ENCODE data around the gene OR5H15.
"Not testable (repeated sequence)": the region's sequence is repeated elsewhere in the genome, so short reads cannot be mapped to it uniquely, and the experiment has no call there.

The OR5H15 gene

GRCh38 chr3:98151241-98151640 is 15.3 kb upstream of the OR5H15 start:
- no peak for DNase-seq (ENCODE audit: low read depth)
- no peak overlapping the region for H3K4me3 ChIP-seq (replicated peaks; ENCODE audit: low read depth, low read length)
- no peak for TF ChIP-seq CTCF (IDR thresholded peaks at IDR 0.05; ENCODE audit: low read length, missing control alignments)

- TF ChIP-seq CTCF (IDR thresholded peaks at IDR 0.05; ENCODE audit: low read length, missing control alignments) = no peak
- no peak for DNase-seq (ENCODE audit: low read depth)
- no peak overlapping the region for H3K4me3 ChIP-seq (replicated peaks; ENCODE audit: low read depth, low read length)
Observed at GRCh38 chr3:98171071-98171470, 4.6 kb downstream of the OR5H15 start.

- no peak for TF ChIP-seq CTCF (IDR thresholded peaks at IDR 0.05; ENCODE audit: low read length, missing control alignments)
- DNase-seq (ENCODE audit: low read depth) = no peak
- no peak overlapping the region for H3K4me3 ChIP-seq (replicated peaks; ENCODE audit: low read depth, low read length)
Observed at GRCh38 chr3:98172621-98173020, 6.1 kb downstream of the OR5H15 start.

GRCh38 chr3:98180319-98180890 is 13.9 kb downstream of the OR5H15 start:
- no peak for TF ChIP-seq CTCF (IDR thresholded peaks at IDR 0.05; ENCODE audit: low read length, missing control alignments)
- H3K4me3 ChIP-seq (replicated peaks; ENCODE audit: low read depth, low read length) = no peak overlapping the region

GRCh38 chr3:98182196-98182595 is 15.7 kb downstream of the OR5H15 start:
- no peak for TF ChIP-seq CTCF (IDR thresholded peaks at IDR 0.05; ENCODE audit: low read length, missing control alignments)
- DNase-seq (ENCODE audit: low read depth) = no peak
- no peak overlapping the region for H3K4me3 ChIP-seq (replicated peaks; ENCODE audit: low read depth, low read length)

More at GRCh38 chr3:98180319-98180890, 13.9 kb downstream of the OR5H15 start:
- DNase-seq (ENCODE audit: low read depth) = no peak

- TF ChIP-seq CTCF (IDR thresholded peaks at IDR 0.05; ENCODE audit: low read length, missing control alignments) = no peak
- no peak overlapping the region for H3K4me3 ChIP-seq (replicated peaks; ENCODE audit: low read depth, low read length)
- no peak for DNase-seq (ENCODE audit: low read depth)
Observed at GRCh38 chr3:98185180-98185579, 18.7 kb downstream of the OR5H15 start.

GRCh38 chr3:98188545-98188944 is 22.0 kb downstream of the OR5H15 start:
- no peak for DNase-seq (ENCODE audit: low read depth)
- TF ChIP-seq CTCF (IDR thresholded peaks at IDR 0.05; ENCODE audit: low read length, missing control alignments) = no peak
- H3K4me3 ChIP-seq (replicated peaks; ENCODE audit: low read depth, low read length) = no peak overlapping the region

GRCh38 chr3:98190911-98191310 is 24.4 kb downstream of the OR5H15 start:
- H3K4me3 ChIP-seq (replicated peaks; ENCODE audit: low read depth, low read length); DNase-seq (ENCODE audit: low read depth): not testable (repeated sequence)

- not testable (repeated sequence) for DNase-seq (ENCODE audit: low read depth); H3K4me3 ChIP-seq (replicated peaks; ENCODE audit: low read depth, low read length)
Observed at GRCh38 chr3:98196293-98196692, 29.8 kb downstream of the OR5H15 start.
